COLO668 (cell line): ENCODE results near the gene LRRC3C.
A peak's percentile ranks its signal among the peaks of the same experiment; 100 is the strongest.

Experiments used
- DNase-seq: peaks from one replicate; lab custom pipeline; 2025; ENCODE audit not compliant: unreplicated experiment; lab: John Stamatoyannopoulos, UW

LRRC3C gene

GRCh38 chr17:39973496-39973895, 46.0 kb downstream of the LRRC3C start:
- DNase-seq: no peak

GRCh38 chr17:39974433-39974832, 46.9 kb downstream of the LRRC3C start:
- no peak for DNase-seq

- no peak for DNase-seq
Observed at GRCh38 chr17:39975801-39976200, 48.3 kb downstream of the LRRC3C start.

- no peak for DNase-seq
Observed at GRCh38 chr17:39979016-39979670, 51.6 kb downstream of the LRRC3C start.

GRCh38 chr17:39979893-39980350, 52.4 kb downstream of the LRRC3C start:
- DNase-seq: peak; percentile 13

- DNase-seq: peak; percentile 98
Observed at GRCh38 chr17:39980351-39981206, 53.0 kb downstream of the LRRC3C start, which contains the start of gene PSMD3. TSS of gene PSMD3 (plus strand) at chr17:39980807. CDS start at chr17:39980971, 164 bp downstream.

- DNase-seq: no peak
Observed at GRCh38 chr17:39981207-39981741, 53.7 kb downstream of the LRRC3C start.

GRCh38 chr17:39981766-39982375, 54.3 kb downstream of the LRRC3C start:
- no peak for DNase-seq

GRCh38 chr17:39988206-39988810, 60.8 kb downstream of the LRRC3C start:
- no peak for DNase-seq

GRCh38 chr17:39994448-39994847, 66.9 kb downstream of the LRRC3C start:
- DNase-seq: no peak
